Endothelial cell (in vitro differentiated cells): Measurements from ENCODE around the gene SLC22A1. TPM values are rescaled to one million over a fixed set of nuclear protein-coding genes. Genes with fewer than 3 reads are reported as not detected.

ENCODE experiments used
- DNase-seq: peaks from one replicate; pipeline ENCODE4 v3.0.0; 2021; ENCODE audit warnings: low spot score
- H3K27ac Mint-ChIP-seq: one replicate; pipeline ENCODE4 v1.8.0; 2021; ENCODE audit warnings: mixed read lengths, inconsistent platforms; ENCODE audit not compliant: unreplicated experiment
- H3K27me3 Mint-ChIP-seq: one replicate; pipeline ENCODE4 v1.8.0; 2021; ENCODE audit warnings: mild to moderate bottlenecking, moderate library complexity, mixed read lengths, inconsistent platforms; ENCODE audit not compliant: unreplicated experiment
- H3K36me3 Mint-ChIP-seq: one replicate; pipeline ENCODE4 v1.8.0; 2021; ENCODE audit warnings: mild to moderate bottlenecking, low read depth, mixed read lengths, inconsistent platforms; ENCODE audit not compliant: unreplicated experiment
- H3K4me1 Mint-ChIP-seq: one replicate; pipeline ENCODE4 v1.8.0; 2021; ENCODE audit warnings: mild to moderate bottlenecking, mixed read lengths, inconsistent platforms; ENCODE audit not compliant: unreplicated experiment
- H3K4me3 Mint-ChIP-seq: one replicate; pipeline ENCODE4 v1.8.0; 2021; ENCODE audit warnings: mild to moderate bottlenecking, mixed read lengths, inconsistent platforms; ENCODE audit not compliant: unreplicated experiment
- H3K9me3 Mint-ChIP-seq: one replicate; pipeline ENCODE4 v1.8.0; 2021; ENCODE audit warnings: mixed read lengths, inconsistent platforms; ENCODE audit not compliant: unreplicated experiment
- total RNA-seq: library from RNA; stranded (reverse); fragmentation: NEBNext Ultra II Directional; extraction: Animal tissue kit (Norgen Biotek cat#: 25700); gene quantifications from one replicate; pipeline ENCODE4 v1.2.1, GENCODE V29; 2021; ENCODE audit not compliant: unreplicated experiment
- TF ChIP-seq, protein P1 (sequence below): fragments of 200-600 bp; sonication (generic); IDR thresholded peaks from one replicate; pipeline ENCODE4 v1.5.0; 2021; ENCODE audit warnings: antibody characterized with exemption; ENCODE audit not compliant: unreplicated experiment

Gene SLC22A1
- total RNA-seq, 1 donor from 2014 or later: 2.7 TPM

DNA sequence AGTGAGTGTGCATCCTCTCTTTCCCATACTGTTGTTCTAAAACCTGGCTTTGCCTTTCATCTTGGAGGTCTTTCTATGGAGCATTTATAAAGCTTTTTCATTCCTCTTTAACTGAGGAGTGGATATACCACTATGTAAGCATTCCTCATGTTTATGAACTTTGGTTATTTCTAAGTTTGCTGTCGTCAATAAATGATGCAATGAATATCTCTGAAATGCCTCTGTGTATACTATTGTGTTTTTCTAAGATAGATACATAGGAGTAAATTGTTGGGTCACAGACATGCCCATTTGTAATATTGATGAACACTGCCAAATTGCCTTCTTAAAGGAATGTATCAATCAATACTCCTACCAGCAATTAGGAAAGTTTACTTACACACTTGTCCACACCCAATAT is 83.1 kb downstream of the SLC22A1 start:
- Mint-ChIP-seq H3K4me1 (no peaks in the 10 kb centered on the region), H3K36me3 (no peaks in the 10 kb centered on the region), H3K27me3 (no peaks in the 10 kb centered on the region), H3K27ac (no peak overlapping the region), H3K9me3 (no peaks in the 10 kb centered on the region), H3K4me3 (no peak overlapping the region)
- TF ChIP-seq, protein P1, sequence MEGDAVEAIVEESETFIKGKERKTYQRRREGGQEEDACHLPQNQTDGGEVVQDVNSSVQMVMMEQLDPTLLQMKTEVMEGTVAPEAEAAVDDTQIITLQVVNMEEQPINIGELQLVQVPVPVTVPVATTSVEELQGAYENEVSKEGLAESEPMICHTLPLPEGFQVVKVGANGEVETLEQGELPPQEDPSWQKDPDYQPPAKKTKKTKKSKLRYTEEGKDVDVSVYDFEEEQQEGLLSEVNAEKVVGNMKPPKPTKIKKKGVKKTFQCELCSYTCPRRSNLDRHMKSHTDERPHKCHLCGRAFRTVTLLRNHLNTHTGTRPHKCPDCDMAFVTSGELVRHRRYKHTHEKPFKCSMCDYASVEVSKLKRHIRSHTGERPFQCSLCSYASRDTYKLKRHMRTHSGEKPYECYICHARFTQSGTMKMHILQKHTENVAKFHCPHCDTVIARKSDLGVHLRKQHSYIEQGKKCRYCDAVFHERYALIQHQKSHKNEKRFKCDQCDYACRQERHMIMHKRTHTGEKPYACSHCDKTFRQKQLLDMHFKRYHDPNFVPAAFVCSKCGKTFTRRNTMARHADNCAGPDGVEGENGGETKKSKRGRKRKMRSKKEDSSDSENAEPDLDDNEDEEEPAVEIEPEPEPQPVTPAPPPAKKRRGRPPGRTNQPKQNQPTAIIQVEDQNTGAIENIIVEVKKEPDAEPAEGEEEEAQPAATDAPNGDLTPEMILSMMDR: no peak
- DNase-seq: no peak

DNA sequence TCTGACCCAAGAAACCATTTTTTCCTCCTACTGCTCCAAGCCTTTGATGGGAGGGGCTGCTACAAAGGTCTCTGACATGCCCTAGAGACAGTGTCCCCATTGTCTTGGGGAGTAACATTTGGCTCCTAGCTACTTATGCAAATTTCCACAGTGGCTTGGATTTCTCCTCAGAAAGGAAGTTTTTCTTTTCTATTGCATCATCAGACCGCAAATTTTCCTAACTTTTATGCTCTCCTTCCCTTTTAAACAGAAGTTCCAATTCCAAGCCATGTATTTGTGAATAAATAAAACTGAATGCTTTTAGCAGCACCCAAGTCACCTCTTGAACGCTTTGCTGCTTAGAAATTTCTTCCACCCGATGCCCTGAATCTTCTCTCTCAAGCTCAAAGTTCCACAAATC is 86.0 kb downstream of the SLC22A1 start:
- TF ChIP-seq, protein P1: no peak

More for the DNA sequence above, 86.0 kb downstream of the SLC22A1 start:
- no peak for DNase-seq
- Mint-ChIP-seq H3K36me3 (no peaks in the 10 kb centered on the region), H3K27me3 (no peaks in the 10 kb centered on the region), H3K9me3 (no peaks in the 10 kb centered on the region), H3K4me1 (no peaks in the 10 kb centered on the region), H3K27ac (no peak overlapping the region), H3K4me3 (no peak overlapping the region)

Other genes starting within 250 kb of the SLC22A1 start
- not detected for gene MAS1, start 230.8 kb upstream of the SLC22A1 start, total RNA-seq
- gene IGF2R, start 152.7 kb upstream of the SLC22A1 start, total RNA-seq: 108 TPM
- gene SLC22A2, start 137.0 kb downstream of the SLC22A1 start, total RNA-seq: not detected
- 0.18 TPM for gene SLC22A3, start 226.6 kb downstream of the SLC22A1 start, total RNA-seq